Astrocyte of the hippocampus (primary cell): Measurements from ENCODE around the gene BRF1.

Source experiments
- DNase-seq: peaks from one replicate; pipeline ENCODE4 v3.0.0; 2011; ENCODE audit warnings: low read depth, low spot score

Gene BRF1

GRCh38 chr14:105173901-105174894 is 126.6 kb downstream of the BRF1 start:
- no peak for DNase-seq

- DNase-seq = no peak
These were observed 127.7 kb downstream of the BRF1 start for GRCh38 chr14:105173145-105173544.

DNA sequence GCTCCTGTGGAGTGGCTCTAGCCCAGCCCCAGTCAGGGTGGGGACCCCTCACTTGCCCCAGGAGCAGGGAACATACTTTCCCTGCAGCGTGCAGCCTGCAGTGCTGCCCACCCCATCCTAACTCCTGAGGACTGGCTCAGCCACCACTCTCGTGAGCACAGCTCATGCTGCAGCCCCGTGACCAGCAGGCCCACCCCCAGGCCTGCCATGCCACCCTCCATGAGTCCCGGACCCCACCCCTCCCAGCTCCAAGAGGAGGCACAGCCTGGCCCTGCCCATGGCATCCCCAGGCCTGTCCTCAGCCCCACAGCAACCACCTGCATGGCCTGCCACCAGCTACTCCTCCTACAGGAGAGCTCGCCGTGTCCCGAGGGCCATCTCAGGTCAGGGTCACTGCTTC is 128.3 kb downstream of the BRF1 start:
- DNase-seq = no peak

GRCh38 chr14:105171004-105171673 is 129.7 kb downstream of the BRF1 start:
- no peak for DNase-seq

DNA sequence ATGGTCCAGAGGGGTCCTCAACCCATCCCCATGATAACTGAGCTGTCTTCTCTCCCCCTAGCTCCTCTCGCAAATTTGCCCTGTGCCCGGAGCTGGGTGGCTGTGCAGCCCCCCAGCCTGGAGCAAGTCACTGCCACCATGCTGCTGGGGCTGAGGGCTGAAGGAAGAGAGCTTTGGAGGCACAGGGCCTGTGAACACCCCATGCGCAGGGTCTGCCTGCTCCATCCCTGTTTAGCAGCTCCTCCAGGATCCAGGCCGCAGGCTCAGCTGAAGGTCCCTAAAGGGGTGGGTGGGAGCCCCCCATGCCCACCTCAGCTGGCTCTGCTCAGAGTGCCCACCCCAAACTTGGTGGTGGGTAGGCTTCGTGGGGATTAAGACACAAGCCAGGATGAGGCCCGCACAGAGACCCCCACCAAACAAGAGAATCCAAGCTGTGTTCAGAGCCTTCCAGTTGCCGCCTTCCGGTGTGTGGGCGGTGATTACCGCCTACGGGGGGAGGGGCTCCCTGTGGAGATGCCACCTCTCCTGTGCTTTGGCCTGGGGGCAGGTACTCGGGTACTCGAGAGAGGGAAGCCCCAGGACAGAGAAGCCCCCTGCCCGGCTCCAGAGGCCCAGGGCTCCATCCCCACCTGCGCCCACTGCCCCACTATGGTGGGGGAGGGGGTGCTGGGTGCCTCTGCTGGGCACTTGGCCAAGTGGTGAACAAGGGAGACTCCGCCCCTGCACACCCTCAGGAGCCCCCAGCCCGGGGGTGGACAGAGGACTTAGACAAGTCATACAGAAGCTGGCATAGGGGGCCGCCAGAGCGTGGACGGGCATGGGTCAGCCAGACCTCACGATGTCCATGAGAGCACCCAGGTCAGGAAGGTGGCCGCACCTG is 130.8 kb downstream of the BRF1 start:
- no peak for DNase-seq

DNA sequence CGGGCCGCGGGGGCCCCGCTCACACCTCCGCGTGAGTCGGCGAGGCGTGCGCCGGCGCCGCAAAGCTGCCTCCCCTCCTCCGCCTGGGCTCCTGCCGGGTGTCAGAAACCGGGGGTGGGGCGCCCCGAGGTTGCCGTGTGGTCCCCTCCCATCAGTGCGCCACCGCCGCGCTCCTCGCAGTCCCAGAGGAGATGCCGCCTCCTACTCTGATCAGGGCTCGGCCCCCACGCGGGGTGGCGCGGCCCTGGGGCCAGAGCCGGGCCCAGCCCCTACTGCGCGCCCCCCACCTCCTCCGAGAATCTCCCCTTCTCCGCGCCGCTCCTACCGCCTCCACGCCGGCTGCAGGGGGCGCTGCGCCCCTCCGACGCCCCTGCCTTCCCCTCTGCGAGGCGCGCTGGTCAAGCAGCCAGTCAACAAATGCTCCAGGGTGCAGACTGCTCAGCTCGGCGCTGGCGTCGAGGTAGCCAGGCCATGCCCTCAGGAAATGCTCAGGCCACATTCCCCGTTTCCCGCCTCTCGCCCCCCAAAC is 131.8 kb downstream of the BRF1 start:
- DNase-seq = peak; percentile 45

- peak; percentile 65 for DNase-seq
These were observed 132.3 kb downstream of the BRF1 start, which contains the start of gene JAG2 for GRCh38 chr14:105168496-105168978. Gene JAG2, minus strand, starts transcription at chr14:105168776. Its CDS starts 356 bp downstream, at chr14:105168420.

DNA sequence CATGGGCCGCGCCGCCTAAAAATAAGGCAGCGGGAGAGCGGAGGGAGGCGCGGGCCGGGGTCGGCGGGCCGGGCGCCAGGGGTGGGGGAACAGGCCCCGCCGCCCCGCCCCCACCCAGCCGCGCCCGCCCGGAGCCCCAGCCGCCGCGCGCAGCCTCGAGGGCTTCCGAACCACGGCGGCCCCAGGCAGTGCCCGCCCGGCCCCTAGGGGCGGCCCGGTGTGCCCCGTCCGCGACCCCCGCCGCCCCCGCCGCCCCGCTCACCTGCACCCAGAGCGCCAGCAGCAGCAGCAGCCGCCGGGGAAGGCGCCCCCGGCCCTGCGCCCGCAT is 132.7 kb downstream of the BRF1 start:
- DNase-seq = no peak

DNA sequence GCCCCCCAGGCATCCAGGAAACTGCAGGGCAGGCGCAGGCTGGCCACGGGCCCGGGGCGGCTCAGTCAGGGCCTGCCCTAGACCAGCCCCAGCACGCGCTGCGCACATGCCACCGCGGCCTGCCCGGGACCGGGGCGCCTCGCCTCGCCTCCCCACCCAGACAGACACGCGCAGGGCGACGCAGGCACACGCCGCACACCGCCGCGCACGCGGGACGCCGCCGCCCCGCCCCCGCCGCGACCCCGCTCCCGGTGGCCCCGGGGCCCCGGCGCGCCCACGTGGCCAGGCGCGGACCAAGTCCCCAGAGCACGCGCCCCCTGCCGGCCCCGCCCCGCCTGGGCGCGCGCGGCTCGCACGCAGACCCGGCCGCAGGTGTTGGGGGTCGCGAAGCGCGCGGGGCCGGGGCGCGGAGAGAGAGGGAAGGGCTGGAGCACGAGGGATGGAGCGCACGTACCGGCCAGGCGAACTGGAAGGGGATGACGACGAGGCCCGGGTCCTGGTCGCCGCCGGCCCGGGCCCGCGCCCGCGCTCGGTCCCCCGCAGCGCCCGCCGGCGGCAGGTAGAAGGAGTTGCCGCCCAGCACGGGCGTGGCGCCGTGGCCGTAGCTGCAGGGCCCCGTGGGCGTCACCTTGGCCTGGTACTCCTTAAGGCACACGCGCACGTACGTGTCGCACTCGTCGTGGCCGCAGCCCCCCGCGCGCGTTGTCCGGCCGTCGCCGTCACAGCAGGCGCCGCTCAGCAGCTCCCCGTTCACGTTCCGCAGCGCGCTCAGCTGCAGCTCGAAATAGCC is 133.3 kb downstream of the BRF1 start:
- peak; percentile 38 for DNase-seq

DNA sequence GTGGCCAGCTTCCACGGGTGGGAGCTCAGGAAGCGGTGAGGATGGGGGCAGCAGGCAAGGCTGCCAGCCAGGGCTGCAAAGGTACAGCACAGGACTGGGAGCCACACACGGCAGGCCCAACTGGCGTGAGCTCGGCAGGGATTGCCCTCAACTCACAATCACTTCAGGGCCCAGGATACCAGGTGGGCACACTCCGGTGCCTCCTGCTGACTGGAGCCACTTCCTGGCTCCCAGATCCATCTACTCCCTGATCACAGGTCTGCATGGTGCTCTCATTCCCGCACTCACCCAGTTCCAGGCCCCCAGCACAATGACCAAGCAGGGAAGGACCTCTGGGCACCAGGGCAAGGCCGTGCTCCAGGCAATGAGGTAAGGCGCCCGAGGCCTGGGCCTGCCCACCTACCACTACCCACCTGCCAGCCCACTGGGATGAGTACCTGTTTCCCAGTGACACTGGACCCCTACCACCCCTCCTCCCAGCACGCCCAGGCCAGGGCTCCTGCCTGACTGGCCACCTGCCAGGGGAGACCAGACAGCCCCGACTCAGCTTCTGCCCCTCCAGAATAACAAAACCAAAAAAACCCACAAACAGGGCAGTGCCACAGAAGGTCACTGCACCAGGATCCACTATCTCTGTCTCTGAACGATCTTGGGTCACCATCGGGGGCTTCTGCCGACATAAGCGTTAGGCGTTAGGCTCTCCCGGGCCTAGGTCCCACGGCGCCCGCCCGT is 134.1 kb downstream of the BRF1 start:
- DNase-seq = no peak

GRCh38 chr14:105165761-105166485 is 134.9 kb downstream of the BRF1 start:
- peak; percentile 24 for DNase-seq

DNA sequence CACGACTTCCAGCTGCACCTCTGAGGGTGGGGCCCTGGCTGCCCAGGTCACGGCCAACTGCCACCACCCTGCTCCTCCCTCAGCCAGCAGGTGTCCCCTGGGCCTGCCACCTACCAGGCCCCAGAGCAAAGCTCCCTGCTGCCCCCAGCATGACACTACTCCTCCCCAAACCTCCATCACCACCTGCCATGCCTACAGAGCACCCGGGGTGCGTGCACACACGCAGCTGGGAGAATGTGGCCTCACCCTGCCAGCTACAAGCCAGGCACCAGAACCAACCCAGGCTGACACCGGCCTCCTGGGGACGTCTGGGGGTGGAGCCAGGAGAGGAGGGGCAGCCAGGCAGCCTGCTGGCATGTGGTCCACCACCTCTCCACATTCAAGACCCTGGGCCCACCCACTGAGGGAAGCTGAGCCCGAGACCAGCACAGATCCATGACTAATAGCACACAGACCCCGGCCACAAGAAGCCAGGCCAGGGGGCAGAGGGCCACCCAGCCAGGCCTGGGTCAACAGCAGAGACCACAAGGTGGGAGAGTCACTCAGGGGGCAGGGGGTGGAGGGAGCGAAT is 135.6 kb downstream of the BRF1 start:
- DNase-seq = peak; percentile 13

- DNase-seq = no peak
These were observed 137.6 kb downstream of the BRF1 start for GRCh38 chr14:105163040-105163742.

GRCh38 chr14:105162669-105162979 is 138.2 kb downstream of the BRF1 start:
- DNase-seq = no peak

DNA sequence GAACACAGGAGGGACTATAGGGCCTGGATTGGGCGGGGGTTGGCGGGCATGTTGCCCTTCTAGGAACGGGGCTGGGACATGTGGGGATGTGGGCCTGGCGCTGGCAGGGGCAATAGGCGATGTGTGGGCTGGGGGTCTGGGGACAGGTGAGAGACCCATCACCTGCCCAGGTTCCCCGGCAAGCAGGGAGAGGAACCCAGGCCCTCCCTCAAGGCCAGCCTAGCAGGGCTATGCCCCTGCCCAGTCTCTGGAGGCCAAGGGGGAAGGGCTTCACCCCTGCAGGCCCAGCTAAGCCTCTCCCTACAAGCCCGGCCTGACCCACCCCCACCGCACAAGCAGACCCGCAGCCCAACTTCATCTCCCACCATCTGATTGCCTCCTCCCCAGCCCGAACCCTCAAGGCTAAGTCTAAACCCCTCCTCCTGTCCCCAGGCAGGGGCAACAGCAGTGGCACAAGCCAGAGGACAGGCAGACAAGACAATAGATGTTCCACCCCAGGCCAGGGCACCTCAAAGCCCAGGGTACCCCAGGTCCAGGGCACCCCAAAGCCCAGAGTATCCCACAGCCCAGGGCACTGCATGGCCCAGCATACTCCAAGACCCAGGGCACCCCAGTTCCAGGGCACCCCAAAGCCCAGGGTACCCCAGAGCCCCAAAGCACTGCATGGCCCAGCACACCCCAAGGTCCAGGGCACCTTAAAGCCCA is 138.7 kb downstream of the BRF1 start:
- no peak for DNase-seq

DNA sequence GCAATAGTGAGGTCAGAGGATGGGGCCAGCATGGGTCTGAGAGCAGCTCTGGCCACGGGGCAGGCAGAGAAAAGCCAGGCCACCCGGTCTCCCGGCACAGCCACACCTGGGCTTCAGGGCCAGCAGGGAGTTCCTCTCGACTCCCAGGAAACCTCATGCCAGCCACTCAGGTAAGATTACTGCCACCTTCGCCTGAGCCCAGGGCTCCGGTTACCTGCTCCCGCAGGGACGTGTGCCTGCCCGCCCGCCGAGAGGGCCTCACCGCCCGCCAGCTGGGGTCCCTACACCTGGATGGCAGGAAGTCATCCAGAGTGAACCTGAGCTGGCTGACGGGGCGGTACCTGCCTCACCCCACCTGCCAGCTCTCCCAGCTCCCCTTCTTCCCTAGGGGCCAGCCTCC is 139.5 kb downstream of the BRF1 start:
- no peak for DNase-seq

DNA sequence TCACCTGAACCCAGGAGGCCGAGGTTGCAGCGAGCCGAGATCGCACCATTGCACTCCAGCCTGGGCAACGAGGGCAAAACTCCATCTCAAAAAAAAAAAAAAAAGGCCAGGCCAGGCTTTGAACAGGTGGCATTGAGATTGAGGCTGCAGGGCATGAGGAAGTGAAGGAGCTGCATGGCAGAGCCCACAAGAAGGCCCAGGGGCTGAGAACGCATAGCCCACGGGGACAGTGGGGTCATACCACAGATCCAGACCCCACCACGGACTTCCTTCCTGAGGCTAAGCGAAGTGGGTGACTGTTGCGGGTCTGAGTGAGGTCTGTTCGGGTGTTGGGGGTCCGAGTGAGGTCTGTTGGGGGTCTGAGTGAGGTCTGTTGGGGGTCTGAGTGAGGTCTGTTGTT is 140.0 kb downstream of the BRF1 start:
- DNase-seq = no peak

- DNase-seq = no peak
These were observed 141.5 kb downstream of the BRF1 start for GRCh38 chr14:105159344-105159743.
